ENCODE measurements around the gene RTN3.

- TF ChIP-seq CTCF (IDR thresholded peaks at IDR 0.05) (no peak), POLR2A (IDR thresholded peaks at IDR 0.05) (no peak)
These were observed 48.0 kb downstream of the RTN3 start for GRCh38 chr11:63729326-63729725.

Data from thyroid gland (tissue), 4 donors.